ENCODE measurements around the gene ADRM1.
A peak's percentile ranks its signal among the peaks of the same experiment; 100 is the strongest.

The ADRM1 gene, protein sequence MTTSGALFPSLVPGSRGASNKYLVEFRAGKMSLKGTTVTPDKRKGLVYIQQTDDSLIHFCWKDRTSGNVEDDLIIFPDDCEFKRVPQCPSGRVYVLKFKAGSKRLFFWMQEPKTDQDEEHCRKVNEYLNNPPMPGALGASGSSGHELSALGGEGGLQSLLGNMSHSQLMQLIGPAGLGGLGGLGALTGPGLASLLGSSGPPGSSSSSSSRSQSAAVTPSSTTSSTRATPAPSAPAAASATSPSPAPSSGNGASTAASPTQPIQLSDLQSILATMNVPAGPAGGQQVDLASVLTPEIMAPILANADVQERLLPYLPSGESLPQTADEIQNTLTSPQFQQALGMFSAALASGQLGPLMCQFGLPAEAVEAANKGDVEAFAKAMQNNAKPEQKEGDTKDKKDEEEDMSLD

GRCh38 chr20:62302341-62303061 lies at the start of gene ADRM1:
Gene ADRM1 (plus strand): TSS chr20:62302997. CDS start chr20:62303569, 572 bp downstream.
- DNase-seq = peak; percentile 94

DNA sequence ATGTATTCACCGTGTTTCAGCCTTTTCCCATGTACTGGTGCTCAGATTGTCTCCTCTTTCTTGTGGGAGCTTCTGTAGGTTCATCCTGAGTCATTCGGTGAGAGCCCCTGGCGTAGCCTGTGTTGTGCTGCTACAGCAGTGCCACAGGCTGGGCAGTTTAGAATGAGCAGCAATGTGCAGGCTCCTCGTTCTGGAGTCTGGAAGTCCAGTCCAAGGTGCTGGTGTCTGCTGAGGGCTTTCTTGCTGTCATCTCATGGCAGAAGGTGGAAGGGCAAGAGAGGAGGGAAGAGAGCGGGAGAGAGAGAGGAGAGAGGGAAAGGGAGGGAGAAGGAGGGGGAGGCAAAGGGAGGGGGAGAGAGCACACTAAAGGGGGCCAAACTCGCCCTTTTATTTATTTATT lies 49.4 kb upstream of the ADRM1 start:
- no peak for DNase-seq

- no peak for DNase-seq
Observed at GRCh38 chr20:62254021-62254724, 48.6 kb upstream of the ADRM1 start.

GRCh38 chr20:62255976-62256375 lies 46.8 kb upstream of the ADRM1 start:
- no peak for DNase-seq

DNA sequence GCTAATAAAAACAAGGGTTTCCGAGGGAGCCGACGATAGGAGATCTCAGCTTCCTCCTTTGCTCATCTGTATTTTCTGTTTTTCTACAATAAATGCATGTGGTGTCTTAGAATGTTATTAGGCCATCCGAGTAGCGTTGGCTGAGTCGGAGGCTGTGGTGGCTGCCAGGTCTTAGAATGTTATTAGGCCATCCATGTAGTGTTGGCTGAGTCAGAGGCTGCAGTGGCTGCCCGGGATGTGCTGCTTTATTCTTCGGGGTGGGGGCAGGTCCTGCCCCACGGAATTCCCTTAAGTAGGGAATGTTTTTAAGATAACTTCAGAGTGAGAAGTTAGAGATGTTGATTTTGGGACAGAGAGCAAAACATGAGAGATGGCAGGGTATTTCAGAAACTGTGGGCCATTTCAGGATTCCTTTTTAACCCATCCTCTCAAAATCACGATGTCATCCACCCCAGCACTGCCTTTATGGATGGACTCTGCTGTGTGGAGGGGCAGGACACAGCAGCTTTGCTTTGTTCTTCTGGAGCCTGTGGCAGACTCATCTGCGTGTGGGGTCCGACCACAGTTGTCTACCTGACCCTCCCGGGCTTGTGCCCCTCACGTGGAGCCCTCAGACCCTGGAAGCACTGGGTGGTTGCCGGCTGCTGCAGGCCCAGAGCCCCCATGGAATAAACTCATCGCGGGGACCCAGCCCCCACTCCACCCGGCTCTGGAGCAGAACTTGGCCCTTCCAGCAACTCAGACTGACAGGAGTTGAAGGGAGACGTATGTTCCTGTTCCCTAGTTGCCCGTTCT lies 44.1 kb upstream of the ADRM1 start:
- DNase-seq = no peak

DNA sequence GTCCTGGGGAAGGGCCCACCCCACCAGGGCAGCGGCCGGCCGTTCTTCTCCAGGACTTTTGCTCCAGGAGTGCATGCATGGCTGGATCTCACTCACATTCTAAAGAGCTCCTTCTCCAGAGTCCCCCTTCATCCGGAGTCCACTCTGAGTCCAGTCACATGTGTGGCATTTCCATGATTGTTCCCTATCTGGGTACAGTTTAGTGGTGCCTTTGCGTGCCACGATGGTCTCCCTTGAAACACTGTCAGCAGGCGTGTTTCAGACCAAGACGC lies 43.6 kb upstream of the ADRM1 start:
- DNase-seq = no peak

GRCh38 chr20:62262064-62262463 lies 40.7 kb upstream of the ADRM1 start:
- DNase-seq = no peak

- no peak for DNase-seq
Observed at GRCh38 chr20:62263396-62263795, 39.4 kb upstream of the ADRM1 start.

DNA sequence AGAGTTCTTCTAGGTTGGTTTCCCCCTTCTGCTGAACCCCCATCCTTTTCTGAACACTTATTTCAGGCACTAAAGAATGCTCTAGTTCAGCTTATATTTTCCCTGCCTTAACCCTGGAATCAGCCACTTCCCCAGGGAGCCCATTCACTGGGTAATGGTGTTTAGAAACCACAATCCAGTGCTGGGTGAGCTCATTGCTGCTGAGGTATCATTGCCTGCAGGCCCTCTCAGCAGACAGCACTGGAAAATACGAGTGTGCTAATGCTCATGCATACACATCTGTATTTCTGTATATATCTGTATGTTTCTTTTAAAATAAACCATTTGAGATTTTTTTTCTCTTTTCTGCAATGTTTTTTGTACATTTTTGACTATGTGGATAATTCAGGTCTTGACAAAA lies 37.4 kb upstream of the ADRM1 start:
- DNase-seq = no peak

- DNase-seq = no peak
Observed at GRCh38 chr20:62266340-62266739, 36.5 kb upstream of the ADRM1 start.

DNA sequence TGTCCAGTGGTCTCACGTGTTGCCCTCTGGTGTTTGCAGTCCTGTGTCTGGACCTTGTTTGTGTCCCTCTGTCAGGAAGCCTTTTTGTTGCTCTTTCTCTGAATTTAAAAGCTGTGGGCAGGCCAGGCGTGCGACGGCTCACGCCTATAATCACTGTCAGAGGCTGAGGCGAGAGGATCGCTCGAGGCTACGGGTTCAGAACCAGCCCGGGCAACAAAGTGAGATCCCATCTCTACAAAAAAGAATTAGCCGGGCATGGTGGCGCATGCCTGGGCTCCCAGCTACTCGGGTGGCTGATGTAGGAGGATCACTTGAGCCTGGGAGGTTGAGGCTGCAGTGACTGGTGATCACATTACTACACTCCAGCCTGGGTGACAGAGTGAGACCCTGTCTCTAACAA lies 35.9 kb upstream of the ADRM1 start:
- no peak for DNase-seq

GRCh38 chr20:62267543-62267942 lies 35.3 kb upstream of the ADRM1 start:
- no peak for DNase-seq

DNA sequence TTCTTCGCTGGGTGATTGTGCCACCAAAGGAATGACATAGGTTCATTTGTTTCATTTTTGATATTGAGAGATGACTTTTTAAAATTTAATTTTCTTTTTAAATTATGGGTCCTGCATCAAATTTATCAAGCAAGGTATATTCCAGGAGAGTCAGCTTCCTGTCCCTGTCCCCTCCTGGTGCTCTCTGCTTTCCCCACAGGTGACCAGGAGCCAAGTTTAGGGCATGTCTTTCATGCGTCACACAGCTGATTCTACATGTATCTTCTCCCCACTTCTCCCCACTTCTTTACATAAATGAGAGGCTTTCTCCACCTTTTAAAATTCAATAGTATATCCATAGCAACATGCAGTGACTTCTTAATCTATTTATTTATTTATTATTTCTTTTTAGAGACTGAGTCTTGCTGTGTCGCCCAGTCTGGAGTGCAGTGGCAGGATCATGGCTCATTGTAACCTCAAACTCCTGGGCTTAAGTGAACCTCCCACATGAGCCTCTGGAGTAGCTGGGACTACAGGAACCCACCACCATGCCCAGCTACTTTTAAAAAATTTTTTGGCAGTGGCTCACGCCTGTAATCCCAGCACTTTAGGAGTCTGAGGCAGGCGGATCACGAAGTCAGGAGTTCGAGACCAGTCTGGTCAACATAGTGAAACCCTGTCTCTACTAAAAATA lies 34.4 kb upstream of the ADRM1 start:
- DNase-seq = no peak

- no peak for DNase-seq
Observed at GRCh38 chr20:62269378-62269777, 33.4 kb upstream of the ADRM1 start.

GRCh38 chr20:62269871-62270270 lies 32.9 kb upstream of the ADRM1 start:
- no peak for DNase-seq

- no peak for DNase-seq
Observed at GRCh38 chr20:62272200-62272599, 30.6 kb upstream of the ADRM1 start.

GRCh38 chr20:62273416-62273815 lies 29.4 kb upstream of the ADRM1 start:
- DNase-seq = no peak

- no peak for DNase-seq
Observed at GRCh38 chr20:62274332-62274950, 28.4 kb upstream of the ADRM1 start.

DNA sequence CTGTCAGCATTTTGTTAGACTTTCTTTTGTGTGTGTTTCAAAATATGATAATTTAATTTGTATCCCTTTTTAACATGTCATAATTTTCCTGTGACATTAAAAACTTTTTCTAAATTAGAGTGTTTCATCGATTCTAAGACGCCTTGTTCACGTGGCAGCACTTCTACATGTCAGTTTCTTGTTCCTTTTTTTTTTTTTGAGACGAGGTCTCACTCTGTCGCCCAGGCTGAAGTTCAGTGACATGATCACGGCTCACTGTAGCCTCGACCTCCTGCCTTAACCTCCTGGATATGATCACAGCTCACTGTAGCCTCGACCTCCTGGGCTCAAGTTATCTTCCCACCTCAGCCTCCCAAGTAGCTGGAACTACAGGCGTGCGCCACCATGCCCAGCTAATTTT lies 27.6 kb upstream of the ADRM1 start:
- DNase-seq = no peak

DNA sequence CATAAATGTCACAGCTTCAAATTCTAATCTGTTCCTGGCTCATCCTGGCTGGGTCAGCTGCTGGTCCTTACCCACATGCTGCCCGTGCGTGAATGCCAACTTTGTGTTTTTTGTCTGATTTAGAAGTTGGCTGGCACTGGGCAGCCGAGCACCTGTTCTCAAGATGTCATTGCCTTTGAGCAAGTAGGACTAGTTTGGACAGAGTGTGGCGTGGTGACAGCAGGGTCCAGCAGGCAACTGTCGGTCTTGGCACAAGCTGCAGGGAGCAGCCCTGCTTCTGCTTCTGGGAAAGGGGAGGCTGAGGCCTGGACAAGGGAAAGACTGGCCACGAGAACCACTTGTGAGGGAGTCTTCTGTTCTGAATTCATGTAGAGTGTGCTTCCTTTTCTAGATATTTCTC lies 26.4 kb upstream of the ADRM1 start:
- no peak for DNase-seq

DNA sequence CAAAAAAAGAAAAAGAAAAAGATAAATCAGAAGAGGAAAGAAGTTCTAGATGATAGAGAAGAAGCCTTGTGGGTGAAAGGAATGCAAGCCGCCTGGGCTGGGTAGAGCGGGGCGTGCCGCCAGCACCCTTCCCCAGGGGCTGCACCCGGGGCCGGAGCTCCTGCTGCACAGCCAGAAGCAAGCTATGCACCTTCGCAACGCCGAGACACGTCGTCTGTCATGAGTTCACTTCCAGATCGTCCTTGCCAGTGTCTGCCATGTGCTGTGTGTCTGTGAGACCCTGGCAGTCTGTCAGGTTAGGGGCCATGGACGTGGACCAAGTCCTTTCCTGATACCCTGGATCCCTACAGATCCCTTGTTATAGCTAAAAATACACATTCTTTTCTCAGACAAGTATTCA lies 25.5 kb upstream of the ADRM1 start:
- no peak for DNase-seq

DNA sequence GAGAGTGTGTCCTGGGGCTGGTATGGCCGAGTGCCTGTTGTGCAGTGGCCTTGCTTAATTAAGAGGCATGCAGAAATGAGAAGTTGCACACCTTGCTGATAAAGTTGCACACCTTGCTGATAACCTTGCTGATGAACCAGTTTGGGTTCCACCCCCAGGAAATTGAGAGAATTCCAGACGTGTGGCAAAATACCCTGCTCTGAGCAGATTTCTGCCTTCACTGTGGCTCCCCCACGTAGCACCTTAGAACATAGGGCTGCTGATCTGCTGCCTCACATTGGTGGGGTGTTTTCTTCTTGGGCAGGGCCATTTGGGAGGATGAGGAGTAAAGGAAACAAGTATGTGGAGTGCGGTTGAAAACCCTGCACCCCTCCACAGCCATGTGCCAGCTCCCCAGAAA lies 22.5 kb upstream of the ADRM1 start:
- no peak for DNase-seq
